ENCODE measurements around the gene CKAP5.

Gene CKAP5

GRCh38 chr11:46736615-46737014 lies 109.5 kb downstream of the CKAP5 start:
- H3K9me3 ChIP-seq (ENCODE audit: low read depth, low read length) = no peaks in the 10 kb centered on the region
- no peak overlapping the region for H3K9ac ChIP-seq (ENCODE audit: insufficient read length)
- H3K36me3 ChIP-seq (ENCODE audit: insufficient read depth, low read length) = peaks cover 7% of the 10 kb centered on the region; the same call in 1 of the 2 replicates
- no peak for TF ChIP-seq FOXP2 (optimal IDR thresholded peaks at IDR 0.05; ENCODE audit: control extremely low read depth, extremely low read length, insufficient read depth)
- no peak for TF ChIP-seq POLR2AphosphoS5 (IDR thresholded peaks at IDR 0.05; ENCODE audit: borderline replicate concordance, low read depth, low read length)
- TF ChIP-seq EZH2 (IDR thresholded peaks at IDR 0.05) = no peak
- no peak for DNase-seq (ENCODE audit: low read depth, low spot score)
- H3K27ac ChIP-seq = no peak overlapping the region
- no peak overlapping the region for H3K4me3 ChIP-seq

GRCh38 chr11:46736146-46736545 lies 109.9 kb downstream of the CKAP5 start:
- H3K9ac ChIP-seq (ENCODE audit: insufficient read length) = no peak overlapping the region
- no peak for TF ChIP-seq FOXP2 (optimal IDR thresholded peaks at IDR 0.05; ENCODE audit: control extremely low read depth, extremely low read length, insufficient read depth)
- no peak for TF ChIP-seq POLR2AphosphoS5 (IDR thresholded peaks at IDR 0.05; ENCODE audit: borderline replicate concordance, low read depth, low read length)
- no peak for TF ChIP-seq EZH2 (IDR thresholded peaks at IDR 0.05)
- no peak overlapping the region for H3K4me3 ChIP-seq
- H3K36me3 ChIP-seq (ENCODE audit: insufficient read depth, low read length) = peaks cover 2% of the 10 kb centered on the region; the same call in 1 of the 2 replicates
- H3K27ac ChIP-seq = no peak overlapping the region
- no peaks in the 10 kb centered on the region for H3K9me3 ChIP-seq (ENCODE audit: low read depth, low read length)
- no peak for DNase-seq (ENCODE audit: low read depth, low spot score)

- Histone ChIP-seq H3K27ac (no peak overlapping the region), H3K4me3 (no peak overlapping the region), H3K9me3 (ENCODE audit: low read depth, low read length) (no peaks in the 10 kb centered on the region), H3K36me3 (ENCODE audit: insufficient read depth, low read length) (no peaks in the 10 kb centered on the region), H3K9ac (ENCODE audit: insufficient read length) (no peak overlapping the region)
- no peak for TF ChIP-seq FOXP2 (optimal IDR thresholded peaks at IDR 0.05; ENCODE audit: control extremely low read depth, extremely low read length, insufficient read depth)
- TF ChIP-seq EZH2 (IDR thresholded peaks at IDR 0.05) = no peak
- no peak for TF ChIP-seq POLR2AphosphoS5 (IDR thresholded peaks at IDR 0.05; ENCODE audit: borderline replicate concordance, low read depth, low read length)
- DNase-seq (ENCODE audit: low read depth, low spot score) = no peak
These were observed 112.8 kb downstream of the CKAP5 start for GRCh38 chr11:46733234-46733633.

- Histone ChIP-seq H3K9ac (ENCODE audit: insufficient read length) (no peak overlapping the region), H3K36me3 (ENCODE audit: insufficient read depth, low read length) (no peaks in the 10 kb centered on the region), H3K27ac (no peak overlapping the region), H3K9me3 (ENCODE audit: low read depth, low read length) (no peaks in the 10 kb centered on the region), H3K4me3 (no peak overlapping the region)
- DNase-seq (ENCODE audit: low read depth, low spot score) = no peak
- TF ChIP-seq EZH2 (IDR thresholded peaks at IDR 0.05) (no peak), FOXP2 (optimal IDR thresholded peaks at IDR 0.05; ENCODE audit: control extremely low read depth, extremely low read length, insufficient read depth) (no peak), POLR2AphosphoS5 (IDR thresholded peaks at IDR 0.05; ENCODE audit: borderline replicate concordance, low read depth, low read length) (no peak)
These were observed 114.5 kb downstream of the CKAP5 start for GRCh38 chr11:46731545-46731944.

GRCh38 chr11:46729110-46730027 lies 116.7 kb downstream of the CKAP5 start:
- no peak overlapping the region for H3K27ac ChIP-seq
- no peak for DNase-seq (ENCODE audit: low read depth, low spot score)
- H3K9ac ChIP-seq (ENCODE audit: insufficient read length) = no peak overlapping the region
- H3K4me3 ChIP-seq = no peak overlapping the region
- TF ChIP-seq EZH2 (IDR thresholded peaks at IDR 0.05) (no peak), FOXP2 (optimal IDR thresholded peaks at IDR 0.05; ENCODE audit: control extremely low read depth, extremely low read length, insufficient read depth) (no peak), POLR2AphosphoS5 (IDR thresholded peaks at IDR 0.05; ENCODE audit: borderline replicate concordance, low read depth, low read length) (no peak)
- no peaks in the 10 kb centered on the region for H3K36me3 ChIP-seq (ENCODE audit: insufficient read depth, low read length)
- H3K9me3 ChIP-seq (ENCODE audit: low read depth, low read length) = no peaks in the 10 kb centered on the region

GRCh38 chr11:46728659-46729040 lies 117.4 kb downstream of the CKAP5 start:
- Histone ChIP-seq H3K9ac (ENCODE audit: insufficient read length) (no peak overlapping the region), H3K36me3 (ENCODE audit: insufficient read depth, low read length) (no peaks in the 10 kb centered on the region), H3K27ac (no peak overlapping the region), H3K4me3 (no peak overlapping the region), H3K9me3 (ENCODE audit: low read depth, low read length) (no peaks in the 10 kb centered on the region)
- TF ChIP-seq EZH2 (IDR thresholded peaks at IDR 0.05) (no peak), FOXP2 (optimal IDR thresholded peaks at IDR 0.05; ENCODE audit: control extremely low read depth, extremely low read length, insufficient read depth) (no peak), POLR2AphosphoS5 (IDR thresholded peaks at IDR 0.05; ENCODE audit: borderline replicate concordance, low read depth, low read length) (no peak)
- DNase-seq (ENCODE audit: low read depth, low spot score) = no peak

GRCh38 chr11:46727952-46728658 lies 118.0 kb downstream of the CKAP5 start:
- Histone ChIP-seq H3K27ac (no peak overlapping the region), H3K9ac (ENCODE audit: insufficient read length) (no peak overlapping the region)
- TF ChIP-seq EZH2 (IDR thresholded peaks at IDR 0.05) (no peak), POLR2AphosphoS5 (IDR thresholded peaks at IDR 0.05; ENCODE audit: borderline replicate concordance, low read depth, low read length) (no peak), FOXP2 (optimal IDR thresholded peaks at IDR 0.05; ENCODE audit: control extremely low read depth, extremely low read length, insufficient read depth) (no peak)

GRCh38 chr11:46726206-46726862 lies 119.7 kb downstream of the CKAP5 start:
- H3K27ac ChIP-seq = no peak overlapping the region
- H3K36me3 ChIP-seq (ENCODE audit: insufficient read depth, low read length) = no peaks in the 10 kb centered on the region
- H3K9ac ChIP-seq (ENCODE audit: insufficient read length) = no peak overlapping the region
- DNase-seq (ENCODE audit: low read depth, low spot score) = no peak
- H3K9me3 ChIP-seq (ENCODE audit: low read depth, low read length) = no peaks in the 10 kb centered on the region
- no peak overlapping the region for H3K4me3 ChIP-seq
- TF ChIP-seq FOXP2 (optimal IDR thresholded peaks at IDR 0.05; ENCODE audit: control extremely low read depth, extremely low read length, insufficient read depth) = no peak
- TF ChIP-seq POLR2AphosphoS5 (IDR thresholded peaks at IDR 0.05; ENCODE audit: borderline replicate concordance, low read depth, low read length) = no peak

More at GRCh38 chr11:46727952-46728658, 118.0 kb downstream of the CKAP5 start:
- DNase-seq (ENCODE audit: low read depth, low spot score) = no peak
- no peak overlapping the region for H3K4me3 ChIP-seq
- H3K36me3 ChIP-seq (ENCODE audit: insufficient read depth, low read length) = no peaks in the 10 kb centered on the region
- no peaks in the 10 kb centered on the region for H3K9me3 ChIP-seq (ENCODE audit: low read depth, low read length)

Data from SK-N-MC (cell line).